ENCODE results near the gene CCR2.

- no peak for TF ChIP-seq CTCF (IDR thresholded peaks at IDR 0.05)
- TF ChIP-seq POLR2A (IDR thresholded peaks at IDR 0.05), result no peak
Measured at GRCh38 chr3:46393011-46393410, 39.1 kb downstream of the CCR2 start.
